ENCODE results near the gene BIN1.

The BIN1 gene

DNA sequence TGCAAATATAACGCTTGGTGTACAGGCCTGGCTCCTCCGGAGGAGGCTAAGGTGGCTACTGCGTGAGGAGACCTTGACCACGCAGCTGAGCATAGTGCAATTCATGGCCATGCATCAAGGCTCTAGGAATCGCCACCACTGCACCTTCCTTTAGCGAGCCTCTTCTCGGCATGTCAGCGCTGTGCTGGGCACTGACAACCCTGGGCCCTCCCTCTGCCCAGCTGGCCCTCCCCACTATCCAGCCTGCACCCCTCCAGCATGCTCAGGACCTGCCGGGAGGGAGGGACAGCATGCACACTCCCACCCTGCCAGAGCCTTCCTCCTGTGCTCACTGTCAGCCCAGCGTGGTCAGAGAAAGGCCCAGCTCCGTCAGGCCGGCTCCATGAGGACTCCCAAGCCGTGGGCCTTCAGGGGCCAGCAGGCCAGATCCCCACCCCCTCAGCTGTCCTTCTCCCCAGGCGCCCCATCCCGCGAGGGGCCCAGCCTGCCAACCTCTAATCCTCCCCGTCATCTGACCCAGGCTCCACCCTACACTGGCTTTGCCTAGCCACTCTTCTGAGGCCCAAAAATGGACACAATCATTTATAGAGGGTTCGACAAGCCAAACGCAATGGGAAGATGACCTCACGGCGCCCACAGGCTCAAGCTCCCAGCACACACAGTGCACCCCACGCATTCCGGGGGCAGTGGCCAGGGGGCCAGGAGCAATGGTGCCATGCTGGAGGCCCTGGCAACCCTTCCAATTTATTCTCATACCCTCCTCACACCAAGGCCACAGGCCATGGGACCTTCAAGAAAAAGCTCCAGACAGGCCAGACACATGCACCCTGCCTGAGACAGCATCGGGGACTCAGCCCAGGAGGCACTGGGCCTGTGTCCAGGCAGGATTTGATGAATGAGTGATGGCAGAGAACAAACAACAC is 3.5 kb downstream of the BIN1 start:
- no peak for DNase-seq

DNA sequence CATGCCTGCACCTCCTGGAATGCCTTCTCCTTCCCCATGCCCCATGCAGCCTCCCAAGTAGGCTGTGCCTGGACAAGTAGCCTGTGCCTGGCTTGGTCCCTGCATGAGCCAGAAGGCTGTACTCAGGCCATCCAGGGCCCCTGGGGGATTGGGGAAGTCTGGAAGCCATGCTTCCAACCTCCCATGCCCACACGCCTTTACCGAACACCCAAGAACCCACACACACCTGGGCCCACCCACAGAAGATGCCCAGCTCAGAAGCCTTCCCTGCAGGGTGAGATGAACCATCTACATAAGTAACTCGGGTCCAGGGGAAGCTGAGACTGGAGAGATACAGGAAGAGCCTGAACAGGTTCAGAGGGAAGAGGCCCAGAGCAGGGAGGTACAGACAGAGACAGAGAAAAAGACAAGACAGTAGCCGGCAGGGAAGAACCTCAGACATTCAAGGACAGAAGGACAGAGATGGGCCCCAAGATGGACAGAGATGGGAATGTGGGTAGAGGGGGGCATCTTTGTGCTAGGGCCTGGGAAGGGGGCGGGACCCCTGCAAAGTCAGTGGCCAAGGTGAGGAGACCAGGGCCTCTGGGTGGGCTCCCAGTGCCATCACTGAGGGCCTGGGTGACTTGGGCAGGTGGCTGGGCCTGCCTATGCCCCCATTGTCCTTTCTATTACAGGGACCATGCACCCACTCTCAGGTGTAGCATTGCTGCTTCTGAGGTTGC is 4.3 kb downstream of the BIN1 start:
- DNase-seq: no peak

DNA sequence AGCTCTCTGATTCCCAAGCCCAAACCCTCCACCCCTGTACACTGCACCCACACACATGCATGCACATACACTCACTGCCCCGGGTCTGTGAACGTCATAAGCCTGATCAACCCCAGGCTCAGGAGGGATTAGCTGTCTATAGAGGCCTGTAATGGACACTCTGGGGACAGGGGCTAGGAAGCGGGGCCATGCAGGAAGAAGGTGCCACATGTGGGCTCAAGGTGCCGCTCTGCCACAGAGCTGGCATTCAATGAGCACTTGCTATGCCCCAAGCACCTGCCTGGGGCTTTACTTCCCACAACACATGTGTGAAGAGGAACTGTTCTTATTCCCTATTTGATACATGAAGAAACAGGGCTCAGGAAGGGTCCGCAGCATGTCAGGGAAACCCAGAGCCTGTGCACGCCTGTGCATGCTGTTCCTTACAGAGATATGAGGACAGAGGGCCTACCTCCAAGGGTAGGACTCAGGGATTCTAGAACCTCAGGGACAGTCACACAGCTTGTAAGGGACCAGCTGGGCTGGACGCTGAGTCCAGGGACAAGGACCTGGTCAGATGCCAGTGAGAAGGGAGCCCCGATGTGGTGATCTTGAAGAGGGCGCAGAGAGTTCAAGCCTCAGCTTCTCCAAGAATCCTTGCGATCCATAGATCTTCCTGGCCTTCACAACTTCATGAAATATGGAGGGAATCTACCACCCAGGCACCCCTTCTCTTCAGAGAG is 5.0 kb downstream of the BIN1 start:
- no peak for DNase-seq

DNA sequence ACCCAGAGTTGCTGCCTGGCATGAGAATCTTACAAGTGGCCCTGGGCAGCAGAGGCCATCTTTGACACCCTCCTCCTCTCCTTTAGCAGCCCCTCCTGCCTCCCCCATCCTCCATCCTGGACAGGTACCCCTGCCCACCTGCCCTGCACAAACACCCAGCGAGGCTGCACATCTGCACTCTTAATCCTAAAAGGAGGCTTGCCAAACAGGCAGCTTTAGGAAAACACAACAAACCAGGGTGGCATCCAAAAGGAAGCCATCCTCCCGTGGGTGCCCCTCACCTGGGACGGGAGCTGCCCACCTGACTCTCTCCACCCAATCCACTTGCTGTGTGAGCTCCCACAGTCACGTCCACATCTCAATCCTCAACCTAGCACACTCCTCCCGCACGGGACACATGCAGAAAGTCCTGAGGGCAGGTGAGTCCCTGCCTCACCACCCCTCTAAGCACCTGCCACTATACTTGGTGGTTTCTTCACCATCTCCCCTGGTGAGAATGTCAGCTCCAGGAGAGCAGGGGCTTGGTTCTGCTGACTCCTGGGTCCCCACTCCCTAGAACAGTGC is 5.8 kb downstream of the BIN1 start:
- DNase-seq: no peak

DNA sequence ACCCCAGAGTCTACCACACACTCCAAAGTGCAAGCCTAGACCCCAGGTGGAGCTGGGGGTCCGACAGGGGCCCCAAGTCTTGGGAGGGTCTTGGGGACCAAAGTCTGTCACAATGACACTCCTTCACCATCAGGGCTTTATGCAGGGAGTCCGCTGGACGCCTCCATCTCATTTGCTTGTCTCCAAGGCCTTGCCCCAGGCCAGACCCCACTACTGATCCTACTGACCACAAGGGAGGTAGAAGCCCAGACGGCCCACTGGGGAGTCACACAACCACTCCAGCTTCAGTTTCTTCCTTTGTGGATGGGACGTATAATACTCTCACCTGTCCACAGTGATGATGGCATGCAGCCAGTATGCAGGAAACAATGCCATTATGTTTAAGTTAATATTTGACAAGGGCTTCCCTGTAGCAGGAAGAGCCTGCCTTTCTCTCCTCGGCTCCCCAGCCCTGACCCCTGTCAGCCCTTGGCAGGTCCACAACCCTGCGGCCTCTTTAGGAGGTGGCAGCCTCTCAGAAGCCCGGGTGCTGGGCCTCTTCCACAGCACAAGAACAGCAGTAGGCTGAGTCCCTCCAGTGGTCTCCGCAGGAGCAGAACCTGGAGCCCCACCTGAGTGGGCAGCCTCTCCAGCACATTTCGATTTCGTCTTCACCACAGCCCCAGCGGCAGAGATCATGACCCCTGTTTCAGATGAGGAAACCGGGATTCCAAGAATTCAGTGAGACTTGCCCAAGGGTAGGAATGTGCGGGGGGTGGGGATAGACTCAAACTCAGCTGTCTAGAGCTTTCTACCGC is 6.5 kb downstream of the BIN1 start:
- DNase-seq: no peak

DNA sequence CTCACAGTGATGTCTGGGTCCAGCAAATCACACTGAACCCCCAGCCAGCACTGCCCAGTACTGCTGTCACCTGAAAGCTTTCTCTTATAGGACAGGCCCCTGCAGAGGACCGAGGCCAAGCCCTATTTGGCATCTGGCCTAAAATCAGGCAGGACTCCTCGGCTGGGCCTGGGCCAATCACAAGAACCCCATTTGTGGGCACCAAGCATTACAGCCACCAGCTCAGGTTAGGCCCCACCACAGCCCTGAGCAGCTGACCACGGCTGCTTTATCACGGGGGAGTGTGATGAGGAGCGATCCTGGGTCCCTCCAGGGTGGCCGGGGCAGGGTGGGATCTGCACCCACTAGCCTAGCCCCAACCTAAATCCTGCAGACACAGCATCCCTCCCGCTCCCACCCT is 8.2 kb downstream of the BIN1 start:
- DNase-seq: no peak

DNA sequence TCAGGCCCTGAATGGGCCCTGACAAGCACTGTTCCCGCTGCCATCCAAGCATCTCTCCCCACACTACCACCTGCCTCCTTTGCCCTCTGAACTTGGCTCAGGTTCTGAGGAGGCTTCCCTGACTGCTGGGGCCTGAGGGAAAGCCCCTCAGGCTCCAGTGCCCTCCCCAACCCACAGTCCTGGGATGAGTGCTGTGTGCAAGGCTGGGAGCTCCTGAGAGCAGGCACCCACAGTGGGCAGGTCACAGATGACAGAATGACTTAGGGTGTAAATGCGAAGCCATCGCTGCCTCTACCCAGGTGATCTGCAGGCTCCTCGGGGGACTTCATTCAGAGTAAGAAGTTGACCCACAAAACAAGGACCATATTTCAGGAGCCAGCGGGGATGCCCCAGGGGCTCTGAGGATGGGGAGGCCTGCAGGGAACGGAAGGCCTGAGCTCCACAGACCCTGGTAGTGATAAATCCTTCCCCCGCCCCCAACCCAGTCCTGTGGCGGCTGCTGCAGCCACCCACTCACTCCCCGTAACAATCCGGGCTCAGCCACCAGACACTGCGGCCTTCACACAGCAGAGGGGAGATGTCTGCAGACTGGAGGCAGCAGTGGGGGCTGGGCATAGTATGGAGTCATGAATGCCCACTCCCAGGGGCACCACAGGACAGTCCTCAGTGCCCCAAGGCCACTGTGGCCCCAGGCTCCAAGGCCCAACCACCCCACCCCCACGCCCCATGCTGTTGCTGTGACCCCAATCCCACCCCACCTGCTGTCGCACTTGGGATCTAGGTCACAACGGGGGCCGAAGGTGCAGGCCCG is 8.9 kb downstream of the BIN1 start:
- no peak for DNase-seq

DNA sequence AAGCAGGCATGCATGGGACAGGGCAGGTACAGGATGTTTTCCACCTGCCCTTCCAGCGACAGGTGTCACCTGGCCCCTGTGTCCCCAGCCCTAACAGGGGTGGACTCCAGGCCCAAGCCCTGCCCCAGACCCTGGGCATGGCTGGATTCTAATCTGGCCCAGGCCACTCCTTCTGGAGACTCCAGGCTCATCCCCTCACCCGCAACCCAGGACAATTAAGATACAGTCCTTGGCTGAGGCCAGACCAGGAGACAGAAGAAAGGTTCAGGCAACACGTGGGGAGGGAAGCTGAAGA is 9.5 kb downstream of the BIN1 start:
- DNase-seq: no peak

DNA sequence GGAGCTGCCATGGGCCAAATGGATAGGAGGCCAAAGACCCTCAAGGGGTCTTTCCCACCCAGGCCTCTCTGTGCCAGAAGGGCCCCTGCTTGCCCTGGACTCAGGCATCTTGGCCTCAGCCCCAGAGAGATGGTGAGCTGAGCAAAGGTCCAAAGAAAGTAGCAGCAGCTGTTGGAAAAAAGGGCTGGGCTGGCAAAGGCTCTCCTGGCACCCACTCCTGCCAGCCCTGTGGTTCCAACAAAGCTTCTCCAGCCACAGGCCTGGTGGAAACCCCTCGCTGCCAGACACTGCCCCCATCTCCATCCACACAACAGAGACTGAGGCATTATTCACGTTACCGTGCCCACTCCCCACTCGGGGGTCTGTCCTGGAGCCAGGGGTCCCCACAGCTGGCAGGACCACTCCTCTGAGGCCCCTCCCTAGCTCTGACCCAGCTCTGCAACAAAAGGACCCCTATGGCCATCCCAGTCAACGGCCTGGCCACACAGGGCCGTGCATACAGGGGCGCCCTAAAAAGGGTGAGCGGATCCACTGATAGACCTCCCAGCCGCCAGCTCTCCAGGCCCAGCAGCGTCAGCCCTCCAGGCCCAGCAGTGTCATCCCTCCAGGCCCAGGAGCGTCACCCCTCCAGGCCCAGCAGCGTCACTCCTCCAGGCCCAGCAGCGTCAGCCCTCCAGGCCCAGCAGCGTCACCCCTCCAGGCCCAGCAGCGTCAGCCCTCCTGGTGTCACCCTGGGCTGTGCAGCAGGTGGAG is 10.1 kb downstream of the BIN1 start:
- no peak for DNase-seq

DNA sequence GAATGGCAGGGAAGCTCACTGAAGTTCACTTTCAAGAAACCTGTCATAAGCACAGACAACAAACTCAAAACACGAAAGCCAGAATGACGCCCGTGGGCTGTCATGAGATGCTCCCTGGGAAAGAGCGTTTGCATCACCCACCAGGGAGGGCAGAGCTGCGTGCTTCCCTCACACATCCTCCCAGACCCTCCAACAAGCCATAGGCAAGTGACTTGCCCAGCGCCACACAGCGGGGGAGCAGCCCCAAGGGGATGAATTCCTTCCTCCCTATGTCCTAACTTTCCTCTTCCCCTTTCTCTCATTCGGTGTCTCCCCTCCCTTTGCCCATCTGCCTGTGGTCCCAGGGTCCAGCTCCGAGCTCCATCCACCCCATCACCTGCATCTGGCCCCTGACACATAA is 10.7 kb downstream of the BIN1 start:
- DNase-seq: no peak

DNA sequence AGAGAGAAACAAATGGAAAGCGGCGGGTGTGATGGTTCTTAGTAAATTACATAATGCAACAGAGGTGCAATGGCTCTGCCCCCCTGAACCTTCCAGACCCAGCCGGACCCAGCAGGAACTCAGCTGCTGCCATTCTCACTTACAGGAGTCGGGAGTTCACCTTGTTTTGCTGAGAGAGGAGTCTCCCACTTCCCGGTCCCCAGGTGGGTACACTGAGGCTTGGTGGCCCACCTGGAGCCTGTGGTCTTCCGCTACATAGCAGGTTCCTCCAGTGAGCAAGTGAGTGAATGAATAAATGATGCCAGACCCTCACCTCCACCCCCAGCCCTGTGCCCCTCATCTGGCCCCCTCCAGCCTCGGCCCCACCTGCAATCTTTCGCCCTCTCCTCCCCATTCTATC is 11.2 kb downstream of the BIN1 start:
- no peak for DNase-seq

DNA sequence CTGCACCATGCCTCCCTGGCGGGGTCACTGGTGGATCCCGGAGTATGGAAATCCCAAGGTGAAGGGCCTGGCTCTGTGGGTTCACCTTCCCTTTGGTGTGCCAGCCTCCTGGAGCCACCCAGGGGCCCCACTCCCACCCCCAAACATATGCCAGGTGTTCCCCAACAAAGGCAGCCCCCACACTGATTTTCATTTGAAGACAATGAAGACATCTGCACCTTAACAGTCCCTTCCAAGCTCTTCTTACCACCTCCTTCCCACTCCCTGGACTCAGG is 11.7 kb downstream of the BIN1 start:
- DNase-seq: no peak

DNA sequence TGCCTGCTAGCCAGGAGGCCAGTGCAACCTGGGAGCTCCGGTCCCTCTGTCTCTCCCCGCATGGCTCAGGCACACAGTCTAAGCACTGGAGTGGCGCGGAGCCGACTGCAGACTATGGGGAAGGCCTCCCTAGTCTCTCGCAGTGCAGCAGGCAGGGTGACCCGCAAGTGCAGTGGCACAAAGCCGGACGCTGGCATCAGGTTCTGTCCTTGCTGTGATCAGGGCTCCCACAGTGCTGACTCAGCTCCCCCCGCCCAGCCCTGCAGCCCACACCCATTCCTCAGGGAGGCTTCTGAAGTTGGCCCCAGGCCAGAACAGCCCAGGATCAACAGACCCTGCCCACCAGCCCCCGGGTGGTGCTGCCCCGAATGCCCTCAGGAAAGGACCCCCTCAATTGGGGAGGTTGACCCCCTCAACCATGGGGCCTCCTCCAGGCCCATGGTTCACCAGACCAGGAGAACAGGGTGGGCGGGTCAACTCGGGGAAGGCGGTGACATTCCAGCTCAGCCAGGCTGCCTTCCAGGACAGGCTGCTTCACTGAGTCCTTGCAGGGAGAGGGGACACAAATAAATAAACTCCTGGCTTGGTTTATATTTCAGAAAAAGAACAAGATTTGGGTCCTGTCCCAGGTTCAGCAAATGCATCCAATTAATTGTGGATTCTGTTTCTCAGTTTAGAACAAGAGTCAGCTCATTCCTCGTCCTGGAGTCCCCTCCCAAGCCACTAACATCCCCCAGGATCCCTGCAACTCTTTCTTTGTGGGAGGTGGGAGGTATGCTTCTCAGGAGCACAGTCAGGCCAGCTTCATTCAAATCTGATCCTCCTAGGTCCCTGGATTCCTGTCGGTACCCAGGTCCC is 12.2 kb downstream of the BIN1 start:
- DNase-seq: no peak

DNA sequence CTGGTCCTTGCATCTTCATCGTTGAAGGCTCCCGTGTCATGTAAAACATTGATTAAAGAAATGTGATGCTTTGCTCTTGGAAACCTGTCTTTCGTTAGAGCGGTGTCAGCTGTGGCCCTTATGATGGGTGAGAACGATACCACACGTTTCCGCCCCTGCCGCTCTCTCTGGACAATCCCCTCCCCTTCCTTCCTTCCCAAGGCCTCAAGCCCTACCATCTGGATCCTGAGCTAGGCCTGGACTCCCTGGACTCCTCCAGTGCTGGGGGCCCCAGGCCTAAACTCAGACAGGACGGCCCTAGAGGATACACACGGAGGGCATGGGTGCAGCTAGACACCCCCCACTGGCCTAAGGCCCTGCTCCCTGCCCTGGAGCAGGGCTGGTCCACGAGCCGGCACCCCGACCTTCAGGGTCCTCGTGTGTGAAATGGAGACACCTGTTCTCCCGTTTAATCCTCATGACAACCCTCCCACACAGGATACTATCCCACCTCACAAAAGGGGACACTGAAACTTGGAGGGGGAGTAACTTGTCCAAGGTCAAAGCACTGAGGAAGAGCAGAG is 13.2 kb downstream of the BIN1 start:
- no peak for DNase-seq

DNA sequence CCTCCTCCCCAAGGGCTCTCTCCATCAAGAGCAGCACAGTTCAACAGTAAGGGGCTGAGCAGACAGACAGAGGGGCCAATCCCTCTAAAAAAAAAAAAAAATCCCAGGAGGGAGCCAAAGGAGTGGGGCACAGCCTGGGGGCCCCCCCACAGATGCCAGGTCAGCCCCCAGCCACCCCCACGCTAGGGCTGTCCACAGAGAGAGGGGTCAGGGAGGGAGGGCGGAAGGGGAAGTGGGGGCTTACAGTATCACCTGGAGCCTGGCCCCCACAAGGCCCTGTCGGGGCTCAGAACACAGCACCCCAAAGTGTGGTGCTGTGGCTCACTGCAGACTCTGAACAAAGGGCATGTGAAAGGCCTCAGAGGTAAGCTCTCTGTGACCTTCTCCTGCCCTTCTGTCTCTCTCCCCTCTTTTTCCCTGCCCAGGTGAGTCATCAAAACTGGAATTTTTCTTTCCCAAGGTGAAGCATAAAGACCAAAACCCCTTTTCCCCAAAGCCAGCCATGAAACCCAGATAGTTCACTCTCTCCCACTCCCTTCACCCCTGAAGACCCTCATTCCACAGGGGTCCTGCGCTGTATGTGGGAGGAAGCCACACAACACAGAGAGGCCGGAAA is 13.9 kb downstream of the BIN1 start:
- no peak for DNase-seq

DNA sequence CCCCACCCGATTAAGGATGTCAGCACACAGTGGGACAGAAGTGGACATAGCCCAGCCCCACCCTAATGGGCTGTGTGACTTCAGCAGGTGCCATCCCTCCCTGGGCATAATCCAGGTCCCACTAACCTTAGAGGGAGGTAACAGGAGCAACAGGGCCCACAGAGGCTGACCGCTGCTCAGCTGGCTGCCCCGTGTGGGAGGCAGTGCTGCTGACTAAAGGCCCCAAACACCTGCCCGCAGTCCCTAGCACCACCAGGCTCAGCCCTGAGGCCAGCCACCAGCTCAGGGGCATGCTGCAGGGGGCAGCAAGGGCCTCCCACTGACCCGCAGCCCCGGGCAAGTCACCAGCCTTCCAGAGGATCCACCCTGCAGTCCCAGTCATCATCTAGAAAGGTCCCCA is 14.6 kb downstream of the BIN1 start:
- no peak for DNase-seq

DNA sequence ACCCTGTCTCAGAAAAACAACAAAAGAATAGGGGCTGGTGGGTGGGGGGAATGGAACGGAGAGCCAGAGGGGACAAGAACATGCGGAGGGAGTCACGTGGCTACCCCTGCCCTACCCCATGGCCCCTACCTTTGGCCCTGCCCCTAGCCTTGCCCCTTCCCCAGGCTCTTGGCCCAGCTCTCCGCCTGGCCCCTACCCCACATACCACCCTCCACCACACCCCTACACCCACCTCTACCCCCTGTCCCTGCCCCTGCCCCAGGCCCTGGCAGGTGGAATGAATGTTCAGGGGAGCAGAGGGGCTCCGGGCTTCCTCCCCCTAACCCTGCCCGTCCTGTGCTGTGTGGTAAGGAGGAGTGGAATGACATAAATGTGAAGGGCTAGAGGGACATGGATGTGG is 15.1 kb downstream of the BIN1 start:
- DNase-seq: no peak

DNA sequence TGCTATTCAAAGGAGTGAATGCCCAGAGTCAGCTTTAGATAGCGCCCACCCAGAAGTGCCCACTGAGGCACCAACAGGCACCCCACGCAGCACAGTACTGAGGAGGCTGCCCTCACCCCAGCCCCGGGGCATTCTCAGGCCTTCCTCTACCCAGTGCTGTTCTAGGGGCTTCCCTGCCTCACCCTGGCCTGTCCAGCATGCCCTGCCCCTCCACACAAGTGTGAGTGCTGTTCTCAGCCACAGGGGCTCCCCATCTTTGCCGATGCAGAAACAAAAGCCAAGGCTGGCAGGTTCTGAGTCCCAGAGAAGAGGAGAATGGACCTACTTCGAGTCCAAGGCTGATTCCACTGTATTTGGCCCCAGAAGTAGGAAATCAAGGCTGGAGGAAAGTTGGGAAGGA is 15.8 kb downstream of the BIN1 start:
- DNase-seq: no peak

DNA sequence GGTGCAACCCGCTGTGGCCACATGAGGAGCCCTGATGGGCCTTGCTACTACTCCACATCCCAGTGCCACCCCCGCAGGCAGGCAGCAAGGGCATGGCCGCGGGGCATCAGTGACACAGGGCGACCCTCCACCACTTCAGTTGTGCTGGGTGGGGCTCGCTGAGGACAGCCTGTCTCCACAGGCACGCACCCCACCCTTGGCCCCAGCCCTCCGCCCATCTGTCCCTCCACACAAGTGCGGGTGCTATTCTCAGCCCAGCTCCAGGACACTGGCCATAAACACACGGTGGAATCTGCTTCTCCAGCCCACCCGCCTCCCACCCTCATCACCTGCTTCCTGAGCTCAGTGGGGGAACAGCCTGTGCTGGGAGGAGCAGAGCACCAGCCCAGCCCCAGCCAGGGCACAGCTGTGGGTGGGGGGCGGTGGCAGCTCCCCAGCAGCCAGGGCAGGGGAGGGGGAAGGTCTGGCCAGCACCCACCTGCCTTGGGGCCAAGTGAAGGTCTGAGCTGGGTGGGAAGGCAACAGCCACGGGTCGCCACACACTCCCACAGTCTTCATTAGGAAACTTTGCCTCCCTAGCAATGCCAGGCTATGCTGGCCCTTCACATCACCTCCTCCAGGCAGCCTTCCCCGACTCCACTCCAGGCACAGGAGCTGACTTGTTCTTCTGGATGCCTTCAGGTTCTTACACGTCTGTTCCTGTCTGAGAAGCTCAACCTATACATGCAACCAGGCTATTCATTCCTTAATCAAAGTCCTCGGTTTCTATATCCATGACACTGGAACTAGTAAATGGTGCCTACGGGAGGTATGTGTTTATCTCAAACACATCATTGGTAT is 16.5 kb downstream of the BIN1 start:
- no peak for DNase-seq

Measured in CD4-positive, alpha-beta T cell treated with Interferon alpha-2 for 1 hour (primary cell).